ENCODE results near the gene RASSF5.

The RASSF5 gene

DNA sequence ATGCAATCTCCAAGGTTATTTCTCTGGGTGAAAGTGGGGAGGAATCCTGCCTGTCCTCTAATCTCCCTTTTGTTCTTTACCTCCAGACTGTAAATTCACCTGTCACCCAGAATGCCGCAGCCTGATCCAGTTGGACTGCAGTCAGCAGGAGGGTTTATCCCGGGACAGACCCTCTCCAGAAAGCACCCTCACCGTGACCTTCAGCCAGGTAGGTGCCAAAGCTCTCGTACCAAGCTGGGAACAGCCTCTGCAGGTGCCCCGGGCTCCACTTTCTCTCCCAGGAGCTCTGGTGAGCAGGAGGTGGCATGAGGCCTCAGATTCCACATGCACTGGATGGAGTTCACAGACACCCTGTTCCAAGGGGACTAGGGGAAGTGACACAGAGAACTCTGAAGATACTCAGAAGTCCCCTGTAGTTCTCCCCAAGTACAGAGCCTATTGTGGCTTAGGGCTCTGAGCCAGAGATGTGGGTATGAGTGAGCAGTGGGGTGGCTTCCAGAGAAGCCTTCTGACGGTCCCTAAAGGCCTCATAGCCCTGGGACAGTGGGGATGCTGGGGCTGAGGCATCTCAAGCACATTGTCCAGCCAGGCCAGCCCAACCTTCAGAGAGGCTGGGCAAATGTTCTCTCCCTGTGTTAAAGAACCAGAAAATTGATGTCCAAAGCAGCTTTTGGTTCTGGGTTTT is 30.9 kb downstream of the RASSF5 start:
- POLR2A ChIA-PET = no interaction called here

DNA sequence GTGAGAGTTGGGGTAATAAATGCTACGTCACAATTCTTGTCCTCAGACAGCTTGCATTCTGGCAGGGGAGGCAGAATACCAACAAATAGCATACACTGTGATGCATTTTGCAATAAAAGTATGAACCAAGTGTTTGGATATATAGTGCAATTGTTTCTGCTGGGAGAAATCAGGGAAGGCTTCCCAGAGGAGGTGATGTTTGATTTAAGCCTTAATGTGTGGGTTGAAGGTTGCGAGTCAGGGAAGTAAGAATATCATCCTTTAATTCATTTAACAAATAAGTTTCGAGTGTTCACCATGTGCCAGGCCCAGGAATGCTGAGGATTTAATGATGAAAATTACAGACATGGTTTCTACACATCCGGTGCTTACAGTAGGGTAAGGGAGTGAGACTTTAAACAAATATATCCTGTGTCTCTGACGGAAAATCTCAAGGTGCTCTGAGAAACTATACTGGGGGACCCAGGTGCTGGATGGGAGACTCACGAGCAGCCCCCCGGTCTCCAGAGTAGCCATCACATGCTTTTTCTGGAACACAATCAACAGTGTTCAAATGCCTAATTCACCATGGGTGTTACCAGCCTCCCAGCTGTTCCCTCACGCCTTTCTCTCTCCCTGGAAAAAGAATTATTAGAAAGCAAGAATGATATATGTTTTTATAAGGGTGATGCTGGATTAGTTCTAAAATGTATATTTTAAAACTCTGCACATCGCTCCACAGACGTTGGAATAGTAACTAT is 31.7 kb downstream of the RASSF5 start:
- POLR2A ChIA-PET = no interaction called here
- CTCF ChIA-PET = interaction anchor here (1.2 to 1.4 kb wide), 2 partner anchors 44 to 125 kb away, joined by 3 to 4 read pairs; no protein-coding TSS in a partner anchor
- no peak overlapping the region for H3K4me3 ChIP-seq (ENCODE audit: low read depth, low read length)
- TF ChIP-seq, protein P1, sequence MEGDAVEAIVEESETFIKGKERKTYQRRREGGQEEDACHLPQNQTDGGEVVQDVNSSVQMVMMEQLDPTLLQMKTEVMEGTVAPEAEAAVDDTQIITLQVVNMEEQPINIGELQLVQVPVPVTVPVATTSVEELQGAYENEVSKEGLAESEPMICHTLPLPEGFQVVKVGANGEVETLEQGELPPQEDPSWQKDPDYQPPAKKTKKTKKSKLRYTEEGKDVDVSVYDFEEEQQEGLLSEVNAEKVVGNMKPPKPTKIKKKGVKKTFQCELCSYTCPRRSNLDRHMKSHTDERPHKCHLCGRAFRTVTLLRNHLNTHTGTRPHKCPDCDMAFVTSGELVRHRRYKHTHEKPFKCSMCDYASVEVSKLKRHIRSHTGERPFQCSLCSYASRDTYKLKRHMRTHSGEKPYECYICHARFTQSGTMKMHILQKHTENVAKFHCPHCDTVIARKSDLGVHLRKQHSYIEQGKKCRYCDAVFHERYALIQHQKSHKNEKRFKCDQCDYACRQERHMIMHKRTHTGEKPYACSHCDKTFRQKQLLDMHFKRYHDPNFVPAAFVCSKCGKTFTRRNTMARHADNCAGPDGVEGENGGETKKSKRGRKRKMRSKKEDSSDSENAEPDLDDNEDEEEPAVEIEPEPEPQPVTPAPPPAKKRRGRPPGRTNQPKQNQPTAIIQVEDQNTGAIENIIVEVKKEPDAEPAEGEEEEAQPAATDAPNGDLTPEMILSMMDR (IDR thresholded peaks at IDR 0.05; ENCODE audit: insufficient read depth, low read length, missing control alignments) = no peak
- no peak for DNase-seq (ENCODE audit: low read depth, low spot score)

More for the DNA sequence above, 30.9 kb downstream of the RASSF5 start:
- no peak for DNase-seq (ENCODE audit: low read depth, low spot score)
- TF ChIP-seq, protein P1 (IDR thresholded peaks at IDR 0.05; ENCODE audit: insufficient read depth, low read length, missing control alignments) = no peak
- CTCF ChIA-PET = interaction anchor here (1.2 to 8.1 kb wide), 4 partner anchors 7 to 45 kb away, joined by 3 to 93 read pairs (median 4); no protein-coding TSS in a partner anchor
- H3K4me3 ChIP-seq (ENCODE audit: low read depth, low read length) = no peak overlapping the region

DNA sequence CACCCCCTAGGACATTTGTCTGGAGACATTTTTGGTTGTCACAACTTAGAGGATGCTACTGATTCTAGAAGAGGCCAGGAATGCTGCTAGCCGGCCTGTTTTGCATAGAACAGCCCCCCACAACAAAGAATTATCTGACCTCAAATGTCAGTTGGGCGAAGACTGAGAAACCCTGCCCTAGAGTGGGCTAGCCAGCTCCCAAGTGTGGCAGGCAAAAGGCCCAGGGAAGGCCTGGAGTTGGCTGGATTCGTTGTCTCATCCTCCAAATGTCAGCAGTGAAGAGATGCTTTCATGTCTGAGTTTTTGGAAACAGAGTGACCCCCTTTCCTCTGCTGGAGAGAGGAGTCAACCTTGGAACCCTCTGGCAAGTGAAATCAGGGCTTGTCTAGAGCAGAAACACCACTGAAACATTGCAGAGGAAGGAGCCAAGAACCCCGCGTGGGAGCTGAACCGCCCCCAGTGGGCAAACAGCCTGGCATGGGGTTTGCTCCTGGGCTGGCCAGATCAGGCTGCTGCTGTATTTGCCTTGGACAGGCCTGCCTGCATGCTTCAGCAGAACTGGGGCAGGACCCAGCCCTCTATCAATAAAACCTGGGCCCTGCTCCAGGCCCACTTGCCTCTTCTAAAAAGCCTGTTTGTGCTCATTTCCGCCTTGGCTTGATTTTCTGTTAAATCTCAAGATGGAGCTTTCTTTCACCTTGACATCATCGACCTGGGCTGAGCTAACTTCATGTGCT is 32.9 kb downstream of the RASSF5 start:
- POLR2A ChIA-PET = no interaction called here
- CTCF ChIA-PET = interaction anchor here (0.6 to 9.4 kb wide), 9 partner anchors 11 to 165 kb away, joined by 3 to 215 read pairs (median 4); no protein-coding TSS in a partner anchor
- DNase-seq (ENCODE audit: low read depth, low spot score) = no peak
- H3K4me3 ChIP-seq (ENCODE audit: low read depth, low read length) = no peak overlapping the region
- TF ChIP-seq, protein P1 (IDR thresholded peaks at IDR 0.05; ENCODE audit: insufficient read depth, low read length, missing control alignments) = no peak

DNA sequence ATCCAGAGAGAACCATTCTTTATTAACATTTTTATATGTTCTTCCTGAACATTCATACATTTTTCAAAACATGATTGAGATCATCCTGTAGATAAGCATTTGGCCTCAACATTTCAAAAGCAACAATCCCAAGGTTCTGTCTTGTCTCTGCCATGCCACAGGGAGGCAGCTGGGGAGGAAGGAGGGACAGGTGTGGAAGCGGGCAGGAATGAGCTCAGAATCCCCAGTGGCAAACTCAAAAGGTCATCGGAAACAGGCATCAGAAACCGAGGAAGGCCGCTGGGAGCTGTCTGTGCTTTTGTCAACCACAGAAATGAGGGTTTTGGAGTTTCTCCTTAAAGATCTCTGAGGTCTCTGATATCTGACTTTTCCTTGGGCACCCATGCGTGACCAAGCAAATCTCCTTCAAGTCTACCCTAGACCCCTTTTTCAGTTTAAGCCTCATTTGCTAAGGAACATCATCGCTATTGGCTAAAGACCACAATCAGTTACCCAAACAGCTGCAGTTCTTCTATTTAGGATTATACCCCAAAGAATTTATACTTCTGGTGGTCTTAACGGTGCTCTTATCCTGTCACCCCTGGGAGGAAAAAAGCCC is 34.0 kb downstream of the RASSF5 start:
- no peak overlapping the region for H3K4me3 ChIP-seq (ENCODE audit: low read depth, low read length)
- ChIA-PET POLR2A (no interaction called here), CTCF (interaction anchor here (0.9 to 9.4 kb wide), 10 partner anchors 9 to 122 kb away, joined by 3 to 215 read pairs (median 4); no protein-coding TSS in a partner anchor)
- no peak for DNase-seq (ENCODE audit: low read depth, low spot score)
- TF ChIP-seq, protein P1 (IDR thresholded peaks at IDR 0.05; ENCODE audit: insufficient read depth, low read length, missing control alignments) = no peak

DNA sequence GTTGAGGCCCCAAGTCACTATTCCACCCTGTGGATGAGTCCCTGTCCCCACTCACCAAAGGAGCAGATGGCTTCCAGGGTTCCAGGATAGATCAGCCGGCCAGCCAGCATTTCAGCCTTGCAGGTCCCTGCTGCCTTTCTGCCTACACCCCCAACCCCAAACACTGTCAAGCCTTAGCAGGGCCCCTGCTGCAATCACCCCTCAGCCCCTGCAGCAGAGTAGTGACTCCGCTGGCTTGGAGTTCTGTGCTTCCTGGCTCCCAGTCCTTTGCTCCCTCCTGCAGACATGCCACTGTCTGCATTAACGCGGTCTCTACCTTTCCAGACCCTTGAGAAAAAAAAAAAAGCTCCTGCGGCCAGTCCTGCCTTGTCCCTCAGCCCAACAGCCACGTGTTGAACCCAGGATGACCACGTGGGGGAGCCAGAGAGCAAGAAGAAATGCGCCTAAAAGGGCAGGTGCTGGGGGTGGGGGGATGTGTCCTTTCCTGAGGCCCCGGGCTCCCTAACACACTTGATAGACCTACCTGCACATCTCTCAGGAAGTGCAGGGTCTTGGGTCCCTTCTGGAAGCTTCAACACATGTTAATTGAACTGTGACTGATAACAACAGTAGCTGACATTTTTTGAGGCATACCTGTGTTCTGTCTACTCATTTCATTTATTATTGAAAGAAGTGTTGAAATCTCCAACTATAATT is 37.4 kb downstream of the RASSF5 start:
- ChIA-PET POLR2A (no interaction called here), CTCF (interaction anchor here (0.7 to 9.4 kb wide), 36 partner anchors 11 to 441 kb away, joined by 3 to 215 read pairs (median 6); partner anchors contain the start of genes EIF2D, IKBKE and RASSF5)
- TF ChIP-seq, protein P1 (IDR thresholded peaks at IDR 0.05; ENCODE audit: insufficient read depth, low read length, missing control alignments) = peak; percentile 88
- no peak overlapping the region for H3K4me3 ChIP-seq (ENCODE audit: low read depth, low read length)
- no peak for DNase-seq (ENCODE audit: low read depth, low spot score)

Data from AG04449 (cell line).